GM12801 (cell line): ENCODE data around the gene RIC8B.

ENCODE experiments used
- CTCF ChIP-seq: IDR thresholded peaks from one replicate; pipeline ENCODE4 v1.5.1; 2011; ENCODE audit warnings: control low read depth; ENCODE audit not compliant: insufficient read length; ENCODE audit errors: extremely low read depth

RIC8B gene

GRCh38 chr12:106760184-106760531 lies 14.3 kb upstream of the RIC8B start:
- no peak for TF ChIP-seq CTCF

GRCh38 chr12:106764220-106764619 lies 10.3 kb upstream of the RIC8B start:
- no peak for TF ChIP-seq CTCF

- no peak for TF ChIP-seq CTCF
Measured at GRCh38 chr12:106764738-106765137, 9.7 kb upstream of the RIC8B start.

- TF ChIP-seq CTCF = no peak
Measured at GRCh38 chr12:106766393-106766826, 8.1 kb upstream of the RIC8B start.

- TF ChIP-seq CTCF = no peak
Measured at GRCh38 chr12:106767206-106767605, 7.3 kb upstream of the RIC8B start.

- no peak for TF ChIP-seq CTCF
Measured at GRCh38 chr12:106767954-106768822, 6.3 kb upstream of the RIC8B start.

- no peak for TF ChIP-seq CTCF
Measured at GRCh38 chr12:106769078-106769477, 5.4 kb upstream of the RIC8B start.
